DND-41 (cell line): ENCODE data around the gene SGSH.
"Not testable (repeated sequence)": the region's sequence is repeated elsewhere in the genome, so short reads cannot be mapped to it uniquely, and the experiment has no call there.

Source experiments
- ATAC-seq: fragments of 200-7000 bp; cut with Tn5 transposase; 3 replicates; pipeline ENCODE4 v1.9.1; 2021; ENCODE audit warnings: low read depth; ENCODE audit not compliant: insufficient read depth
- DNase-seq: peaks from one replicate; pipeline ENCODE4 v3.0.0-alpha.2; 2020
- H2AFZ ChIP-seq: 2 replicates; pipeline ENCODE4 v1.6.0; 2012; ENCODE audit warnings: low read depth, low read length
- H3K27ac ChIP-seq: 2 replicates; pipeline ENCODE4 v1.5.1; 2012; ENCODE audit warnings: low read length, inconsistent platforms
- H3K27me3 ChIP-seq: fragments of 200-600 bp; sonication (generic); 2 replicates; pipeline ENCODE4 v1.6.0; 2012; ENCODE audit warnings: low read length, mild to moderate bottlenecking, inconsistent platforms; ENCODE audit not compliant: insufficient read depth, poor library complexity
- H3K36me3 ChIP-seq: 2 replicates; pipeline ENCODE4 v1.5.1; 2012; ENCODE audit warnings: low read length, inconsistent platforms; ENCODE audit not compliant: insufficient read depth
- H3K4me1 ChIP-seq: 2 replicates; pipeline ENCODE4 v1.5.1; 2012; ENCODE audit warnings: mild to moderate bottlenecking, low read length; ENCODE audit not compliant: insufficient read depth
- H3K4me2 ChIP-seq: 2 replicates; pipeline ENCODE4 v1.6.0; 2012; ENCODE audit warnings: mild to moderate bottlenecking, moderate library complexity, low read length, inconsistent platforms; ENCODE audit not compliant: insufficient read depth
- H3K4me3 ChIP-seq, 2 experiments: fragments of 200-600 bp in 1 of 2; shearing (Covaris generic) in 1 of 2; 2 replicates each; pipeline ENCODE4 v1.5.1; 2012 to 2016; ENCODE audit warnings: inconsistent platforms in 2 of 2, low read length in 2 of 2, mild to moderate bottlenecking in 2 of 2, low read depth in 1 of 2, moderate library complexity in 1 of 2
- H3K79me2 ChIP-seq: 2 replicates; pipeline ENCODE4 v1.6.0; 2012; ENCODE audit warnings: low read length, inconsistent platforms; ENCODE audit not compliant: insufficient read depth
- H3K9ac ChIP-seq: 2 replicates; pipeline ENCODE4 v1.6.0; 2012; ENCODE audit warnings: low read depth, mild to moderate bottlenecking, inconsistent platforms, low read length, moderate library complexity
- H3K9me3 ChIP-seq: 2 replicates; pipeline ENCODE4 v1.5.1; 2012; ENCODE audit warnings: low read length, moderate library complexity, mild to moderate bottlenecking, inconsistent platforms; ENCODE audit not compliant: insufficient read depth, severe bottlenecking
- H4K20me1 ChIP-seq: 2 replicates; pipeline ENCODE4 v1.6.0; 2012; ENCODE audit warnings: low read length; ENCODE audit not compliant: insufficient read depth
- EZH2 ChIP-seq: IDR thresholded peaks from 3 replicates; pipeline ENCODE4 v1.6.1; 2012; ENCODE audit warnings: borderline replicate concordance, low read depth, mild to moderate bottlenecking, moderate library complexity, low read length, inconsistent platforms; ENCODE audit not compliant: severe bottlenecking
- TF ChIP-seq, protein P1 (sequence below): IDR thresholded peaks from 2 replicates; pipeline ENCODE4 v1.5.1; 2012; ENCODE audit warnings: borderline replicate concordance, low read length, moderate library complexity, mild to moderate bottlenecking; ENCODE audit not compliant: poor library complexity, severe bottlenecking; ENCODE audit errors: extremely low read depth

The SGSH gene

DNA sequence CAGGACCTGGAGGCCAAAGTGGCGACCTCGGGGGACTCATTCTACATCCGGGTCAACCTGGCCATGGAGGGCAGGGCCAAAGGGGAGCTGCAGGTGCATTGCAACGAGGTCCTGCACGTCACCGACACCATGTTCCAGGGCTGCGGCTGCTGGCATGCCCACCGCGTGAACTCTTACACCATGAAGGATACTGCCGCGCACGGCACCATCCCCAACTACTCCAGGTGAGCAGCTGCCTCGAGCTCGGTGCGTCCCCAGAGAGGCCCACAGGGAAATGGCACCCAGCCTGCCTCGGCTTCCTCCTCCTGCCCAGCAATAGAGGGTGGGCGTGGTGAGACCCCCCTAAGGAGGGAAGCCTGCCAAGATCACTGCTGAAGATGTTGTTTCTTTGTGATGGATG lies 17.9 kb downstream of the SGSH start:
- ATAC-seq: no peak
- Histone ChIP-seq H3K9ac (no peak overlapping the region), H4K20me1 (no peaks in the 10 kb centered on the region), H3K4me1 (no peaks in the 10 kb centered on the region), H3K79me2 (no peaks in the 10 kb centered on the region), H3K4me2 (no peak overlapping the region), H3K9me3 (no peaks in the 10 kb centered on the region), H3K27me3 (no peaks in the 10 kb centered on the region), H3K27ac (no peak overlapping the region), H3K36me3 (no peaks in the 10 kb centered on the region), H3K4me3 (no peak overlapping the region), H2AFZ (no peak overlapping the region)
- TF ChIP-seq EZH2: no peak
- TF ChIP-seq, protein P1, sequence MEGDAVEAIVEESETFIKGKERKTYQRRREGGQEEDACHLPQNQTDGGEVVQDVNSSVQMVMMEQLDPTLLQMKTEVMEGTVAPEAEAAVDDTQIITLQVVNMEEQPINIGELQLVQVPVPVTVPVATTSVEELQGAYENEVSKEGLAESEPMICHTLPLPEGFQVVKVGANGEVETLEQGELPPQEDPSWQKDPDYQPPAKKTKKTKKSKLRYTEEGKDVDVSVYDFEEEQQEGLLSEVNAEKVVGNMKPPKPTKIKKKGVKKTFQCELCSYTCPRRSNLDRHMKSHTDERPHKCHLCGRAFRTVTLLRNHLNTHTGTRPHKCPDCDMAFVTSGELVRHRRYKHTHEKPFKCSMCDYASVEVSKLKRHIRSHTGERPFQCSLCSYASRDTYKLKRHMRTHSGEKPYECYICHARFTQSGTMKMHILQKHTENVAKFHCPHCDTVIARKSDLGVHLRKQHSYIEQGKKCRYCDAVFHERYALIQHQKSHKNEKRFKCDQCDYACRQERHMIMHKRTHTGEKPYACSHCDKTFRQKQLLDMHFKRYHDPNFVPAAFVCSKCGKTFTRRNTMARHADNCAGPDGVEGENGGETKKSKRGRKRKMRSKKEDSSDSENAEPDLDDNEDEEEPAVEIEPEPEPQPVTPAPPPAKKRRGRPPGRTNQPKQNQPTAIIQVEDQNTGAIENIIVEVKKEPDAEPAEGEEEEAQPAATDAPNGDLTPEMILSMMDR: no peak
- DNase-seq: no peak

- Histone ChIP-seq H3K27ac (no peak overlapping the region), H3K4me2 (no peak overlapping the region), H3K36me3 (no peaks in the 10 kb centered on the region), H3K4me3 (no peak overlapping the region), H4K20me1 (no peaks in the 10 kb centered on the region), H2AFZ (no peak overlapping the region), H3K27me3 (no peaks in the 10 kb centered on the region), H3K4me1 (no peaks in the 10 kb centered on the region), H3K9me3 (no peaks in the 10 kb centered on the region), H3K79me2 (no peaks in the 10 kb centered on the region), H3K9ac (no peak overlapping the region)
- DNase-seq: no peak
- no peak for ATAC-seq
- TF ChIP-seq EZH2: no peak
Observed at GRCh38 chr17:80201446-80201845, 18.7 kb downstream of the SGSH start.

DNA sequence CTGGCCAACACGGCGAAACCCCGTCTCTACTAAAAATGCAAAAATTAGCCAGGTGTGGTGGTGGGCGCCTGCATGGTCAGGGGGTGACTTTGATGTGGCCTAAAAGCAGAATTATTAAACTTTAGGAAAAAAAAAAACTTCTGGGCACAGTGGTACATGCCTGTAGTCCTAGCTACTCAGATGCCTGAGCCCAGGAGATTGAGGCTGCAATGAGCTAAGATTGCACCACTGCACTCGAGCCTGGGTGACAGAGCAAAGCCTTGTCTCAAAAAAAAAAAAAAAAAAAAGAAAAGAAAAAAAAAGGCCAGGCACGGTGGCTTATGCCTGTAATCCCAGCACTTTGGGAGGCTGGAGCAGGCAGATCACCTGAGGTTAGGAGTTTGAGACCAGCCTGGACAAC lies 20.8 kb downstream of the SGSH start:
- not testable (repeated sequence) for ATAC-seq, H3K9me3 ChIP-seq, H3K36me3 ChIP-seq

DNA sequence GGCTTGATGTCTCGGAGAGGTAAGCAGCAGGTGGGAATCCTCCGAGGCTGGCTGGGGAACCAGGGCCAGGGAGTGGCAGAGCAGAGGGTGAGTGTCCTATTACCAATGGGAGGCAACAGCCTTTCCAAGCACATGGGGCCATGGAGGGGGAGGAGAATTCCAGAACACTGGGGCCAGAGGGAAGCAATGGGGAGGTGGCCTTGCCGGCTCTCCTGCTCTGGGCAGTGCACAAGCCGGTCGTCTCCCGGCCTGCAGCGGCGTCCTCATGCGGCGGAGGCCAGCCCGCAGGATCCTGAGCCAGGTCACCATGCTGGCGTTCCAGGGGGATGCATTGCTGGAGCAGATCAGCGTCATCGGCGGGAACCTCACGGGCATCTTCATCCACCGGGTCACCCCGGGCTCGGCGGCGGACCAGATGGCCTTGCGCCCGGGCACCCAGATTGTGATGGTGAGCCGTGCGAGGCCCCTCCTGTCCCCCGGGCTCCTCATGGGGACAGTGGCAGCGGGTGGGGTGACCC lies 21.9 kb downstream of the SGSH start:
- ATAC-seq: no peak
- no peak for DNase-seq

More for the DNA sequence above, 20.8 kb downstream of the SGSH start:
- H3K4me2 ChIP-seq, H3K27ac ChIP-seq, H2AFZ ChIP-seq, H4K20me1 ChIP-seq, H3K4me3 ChIP-seq, H3K9ac ChIP-seq, H3K27me3 ChIP-seq, H3K79me2 ChIP-seq, DNase-seq, H3K4me1 ChIP-seq: not testable (repeated sequence)

More for the DNA sequence above, 21.9 kb downstream of the SGSH start:
- Histone ChIP-seq H4K20me1 (0 out of 2 replicates have a peak, but pooled peaks cover 5% of the 10 kb centered on the region), H3K79me2 (no peaks in the 10 kb centered on the region), H3K27me3 (no peaks in the 10 kb centered on the region), H3K4me2 (no peak overlapping the region), H3K4me3 (no peak overlapping the region), H3K9me3 (no peaks in the 10 kb centered on the region), H3K27ac (no peak overlapping the region), H2AFZ (no peak overlapping the region), H3K4me1 (no peaks in the 10 kb centered on the region), H3K9ac (no peak overlapping the region), H3K36me3 (no peaks in the 10 kb centered on the region)
- TF ChIP-seq, protein P1: no peak
- TF ChIP-seq EZH2: no peak
